ENCODE results near the gene POLR2B. TPM values are rescaled to one million over a fixed set of nuclear protein-coding genes. Genes with fewer than 3 reads are reported as not detected.

Gene POLR2B
- total RNA-seq, 1 donor from 2014 or later: 103 TPM

- peaks cover 19% of the 10 kb centered on the region for H3K9me3 Mint-ChIP-seq
- H3K27ac Mint-ChIP-seq: peak overlapping the region; percentile 95
- no peaks in the 10 kb centered on the region for H3K27me3 Mint-ChIP-seq (ENCODE audit: low read depth)
- peak; percentile 27 to 65 for DNase-seq (ENCODE audit: low spot score in 2 of 2, unreplicated experiment in 2 of 2)
- no peak for TF ChIP-seq CTCF (IDR thresholded peaks at IDR 0.05; ENCODE audit: unreplicated experiment)
- H3K4me1 Mint-ChIP-seq: peaks cover 45% of the 10 kb centered on the region
- peak overlapping the region; percentile 95 for H3K4me3 Mint-ChIP-seq
- H3K36me3 Mint-ChIP-seq: peaks cover 23% of the 10 kb centered on the region
Observed at GRCh38 chr4:56976837-56977320, 1.8 kb upstream of the POLR2B start.

- H3K4me1 Mint-ChIP-seq: peaks cover 48% of the 10 kb centered on the region
- H3K27ac Mint-ChIP-seq: peak within 1 kb of the TSS; percentile 100
- TF ChIP-seq CTCF (IDR thresholded peaks at IDR 0.05; ENCODE audit: unreplicated experiment): no peak
- H3K36me3 Mint-ChIP-seq: peaks cover 17% of the 10 kb centered on the region
- H3K4me3 Mint-ChIP-seq: peak within 1 kb of the TSS; percentile 95
- H3K27me3 Mint-ChIP-seq (ENCODE audit: low read depth): no peaks in the 10 kb centered on the region
- peak; percentile 90 to 99 for DNase-seq (ENCODE audit: low spot score in 2 of 2, unreplicated experiment in 2 of 2)
- H3K9me3 Mint-ChIP-seq: peaks cover 15% of the 10 kb centered on the region
Observed at GRCh38 chr4:56977321-56978012, 1.2 kb upstream of the POLR2B start, which contains the start of gene NOA1. Gene NOA1, minus strand, starts transcription at chr4:56977606. Its CDS starts 21 bp downstream, at chr4:56977585.

- Mint-ChIP-seq H3K4me3 (peak overlapping the region; percentile 95), H3K9me3 (no peaks in the 10 kb centered on the region), H3K36me3 (peaks cover 2% of the 10 kb centered on the region), H3K4me1 (peaks cover 44% of the 10 kb centered on the region), H3K27me3 (ENCODE audit: low read depth) (no peaks in the 10 kb centered on the region), H3K27ac (peak overlapping the region; percentile 100)
- TF ChIP-seq CTCF (IDR thresholded peaks at IDR 0.05; ENCODE audit: unreplicated experiment): no peak
- no peak for DNase-seq (ENCODE audit: low spot score in 2 of 2, unreplicated experiment in 2 of 2)
Observed at GRCh38 chr4:56979421-56980072, 851 bp downstream of the POLR2B start.

- Mint-ChIP-seq H3K4me3 (peak overlapping the region; percentile 0), H3K27ac (peak overlapping the region; percentile 39), H3K9me3 (no peaks in the 10 kb centered on the region), H3K27me3 (ENCODE audit: low read depth) (no peaks in the 10 kb centered on the region), H3K4me1 (peaks cover 34% of the 10 kb centered on the region), H3K36me3 (peaks cover 7% of the 10 kb centered on the region)
- no peak for DNase-seq (ENCODE audit: low spot score in 2 of 2, unreplicated experiment in 2 of 2)
- no peak for TF ChIP-seq CTCF (IDR thresholded peaks at IDR 0.05; ENCODE audit: unreplicated experiment)
Observed at GRCh38 chr4:56981795-56982201, 3.1 kb downstream of the POLR2B start.

GRCh38 chr4:56986192-56986591 lies 7.5 kb downstream of the POLR2B start:
- Mint-ChIP-seq H3K4me1 (peaks cover 10% of the 10 kb centered on the region), H3K27me3 (ENCODE audit: low read depth) (no peaks in the 10 kb centered on the region), H3K4me3 (no peak overlapping the region), H3K9me3 (no peaks in the 10 kb centered on the region), H3K36me3 (peaks cover 24% of the 10 kb centered on the region), H3K27ac (no peak overlapping the region)
- TF ChIP-seq CTCF (IDR thresholded peaks at IDR 0.05; ENCODE audit: unreplicated experiment): no peak
- DNase-seq (ENCODE audit: low spot score in 2 of 2, unreplicated experiment in 2 of 2): no peak
